GM21515 (cell line): ENCODE data around the gene SV2B.

Source experiments
- ATAC-seq: cut with Tn5 transposase; IDR thresholded peaks from one replicate; pipeline ENCODE4 v1.9.1; 2021; ENCODE audit not compliant: unreplicated experiment

The SV2B gene

GRCh38 chr15:91136386-91136923 lies 36.4 kb downstream of the SV2B start:
- ATAC-seq, result no peak

GRCh38 chr15:91140601-91141000 lies 40.5 kb downstream of the SV2B start:
- no peak for ATAC-seq

GRCh38 chr15:91141097-91141496 lies 41.0 kb downstream of the SV2B start:
- no peak for ATAC-seq

GRCh38 chr15:91142106-91142744 lies 42.2 kb downstream of the SV2B start:
- no peak for ATAC-seq

- no peak for ATAC-seq
These were observed 42.9 kb downstream of the SV2B start for GRCh38 chr15:91142946-91143345.

- no peak for ATAC-seq
These were observed 46.7 kb downstream of the SV2B start for GRCh38 chr15:91146728-91147127.

- ATAC-seq, result no peak
These were observed 48.2 kb downstream of the SV2B start for GRCh38 chr15:91148243-91148642.

- ATAC-seq, result no peak
These were observed 50.6 kb downstream of the SV2B start for GRCh38 chr15:91150502-91151160.

- ATAC-seq, result no peak
These were observed 51.9 kb downstream of the SV2B start for GRCh38 chr15:91151781-91152563.

- ATAC-seq, result no peak
These were observed 53.0 kb downstream of the SV2B start for GRCh38 chr15:91152896-91153581.

GRCh38 chr15:91153954-91154353 lies 53.9 kb downstream of the SV2B start:
- no peak for ATAC-seq

GRCh38 chr15:91156175-91156726 lies 56.2 kb downstream of the SV2B start:
- no peak for ATAC-seq

- no peak for ATAC-seq
These were observed 58.6 kb downstream of the SV2B start for GRCh38 chr15:91158415-91159394.

GRCh38 chr15:91165850-91166249 lies 65.8 kb downstream of the SV2B start:
- ATAC-seq, result no peak

- ATAC-seq, result no peak
These were observed 68.4 kb downstream of the SV2B start for GRCh38 chr15:91168457-91168856.

- no peak for ATAC-seq
These were observed 71.3 kb downstream of the SV2B start for GRCh38 chr15:91171334-91171733.

GRCh38 chr15:91182101-91182500 lies 82.0 kb downstream of the SV2B start:
- no peak for ATAC-seq

GRCh38 chr15:91183596-91183995 lies 83.5 kb downstream of the SV2B start:
- ATAC-seq, result no peak

GRCh38 chr15:91184441-91184840 lies 84.4 kb downstream of the SV2B start:
- no peak for ATAC-seq
